Right atrium auricular region (tissue), 2 donors: ENCODE measurements around the gene NTNG2. TPM values are rescaled to one million over a fixed set of nuclear protein-coding genes. Genes with fewer than 3 reads are reported as not detected.
"Not testable (repeated sequence)": the region's sequence is repeated elsewhere in the genome, so short reads cannot be mapped to it uniquely, and the experiment has no call there.

Experiments used
- DNase-seq: peaks from one replicate; pipeline ENCODE4 v3.0.0-alpha.2; 2019; ENCODE audit warnings: low spot score
- H3K27ac ChIP-seq, 2 donors: fragments of 200-600 bp; sonication (generic); 1 replicate in 1 of 2; 2 replicates in 1 of 2; pipeline ENCODE4 v1.5.1; 2016 to 2019
- H3K27me3 ChIP-seq, 2 donors: fragments of 200-600 bp; sonication (generic); one replicate each; pipeline versions ENCODE4 v1.5.1 to v1.6.0; 2017 to 2019
- H3K36me3 ChIP-seq: fragments of 200-600 bp; sonication (generic); one replicate; pipeline ENCODE4 v1.5.1; 2016
- H3K4me1 ChIP-seq, 2 donors: fragments of 200-600 bp; sonication (generic); one replicate each; pipeline versions ENCODE4 v1.5.1 to v1.6.0; 2017 to 2019
- H3K4me3 ChIP-seq, 2 donors: fragments of 200-600 bp; sonication (generic); 1 replicate in 1 of 2; 2 replicates in 1 of 2; pipeline ENCODE4 v1.5.1; 2017 to 2019; ENCODE audit warnings: mild to moderate bottlenecking in 1 of 2, moderate library complexity in 1 of 2
- H3K9me3 ChIP-seq, 2 donors: fragments of 200-600 bp; sonication (generic); one replicate each; pipeline ENCODE4 v1.5.1; 2019
- total RNA-seq, 2 donors: library from RNA; depleted of rRNA; stranded (reverse); fragments of >200 nt; gene quantifications; one replicate each; pipeline ENCODE4 v1.1.0, GENCODE V29; 2016
- TF ChIP-seq, protein P1 (sequence below), 2 donors: fragments of 200-600 bp; sonication (generic); IDR thresholded peaks; one replicate each; pipeline ENCODE4 v1.5.1; 2019; ENCODE audit warnings: antibody characterized with exemption in 2 of 2

Gene NTNG2
- total RNA-seq, 2 donors from 2014 or later: 5.2 to 16.9 TPM

DNA sequence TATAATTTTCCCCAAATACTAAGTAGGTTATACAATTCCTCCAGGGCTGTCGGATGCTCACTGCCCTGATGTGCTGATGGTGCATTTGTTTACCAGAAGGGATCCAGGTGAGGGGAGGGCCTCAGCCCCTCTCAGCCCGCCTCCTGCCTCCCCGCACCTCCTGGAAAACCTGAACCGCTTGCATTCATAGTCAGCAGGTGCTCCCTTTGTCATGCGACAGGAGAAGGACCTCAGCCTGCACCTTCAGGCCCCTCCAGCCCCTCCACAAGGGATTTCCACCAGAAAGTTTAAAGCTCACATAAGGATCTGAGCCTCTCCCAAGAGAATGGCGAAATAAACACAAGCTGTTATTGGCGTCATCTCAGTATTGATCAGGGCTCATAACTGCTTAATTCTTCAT lies 36.5 kb upstream of the NTNG2 start:
- H3K27me3 ChIP-seq: no peaks in the 10 kb centered on the region

DNA sequence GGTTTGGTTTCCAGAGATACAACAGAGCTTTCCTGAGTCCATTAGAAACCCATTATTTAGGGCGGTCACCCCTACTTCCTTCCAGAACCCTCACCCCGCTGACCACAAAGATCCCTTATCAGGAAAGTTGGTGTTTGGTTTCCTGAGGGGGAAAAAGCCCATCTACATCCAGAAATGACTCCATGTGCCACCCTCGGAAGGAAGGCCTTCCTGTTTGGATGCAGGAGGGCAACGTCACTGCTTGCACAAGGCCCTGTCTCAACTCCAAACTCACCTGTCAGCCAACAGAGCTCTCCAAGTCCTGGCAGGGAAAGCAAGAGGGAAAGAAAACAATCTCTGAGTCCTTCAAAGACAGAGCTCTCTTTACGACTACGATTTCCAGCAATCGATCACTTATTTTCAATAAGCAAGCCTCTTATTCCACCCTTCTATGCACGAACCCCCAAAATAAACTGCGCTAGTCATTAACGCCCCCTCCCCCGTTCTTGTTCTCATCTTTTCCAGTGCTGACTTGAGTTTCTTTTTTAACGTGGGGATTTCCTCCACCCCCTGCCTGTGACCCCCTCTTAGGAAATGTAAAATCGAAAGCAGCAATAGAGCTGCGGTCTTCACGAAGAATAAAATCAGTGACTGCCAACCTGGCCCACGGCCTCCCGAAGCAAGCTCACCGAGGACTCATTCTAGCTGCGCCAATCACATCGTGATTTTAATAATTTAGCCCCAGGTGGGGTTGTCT lies 35.7 kb upstream of the NTNG2 start:
- Histone ChIP-seq H3K4me1 (no peaks in the 10 kb centered on the region), H3K36me3 (no peaks in the 10 kb centered on the region), H3K27me3 (no peaks in the 10 kb centered on the region), H3K4me3 (no peak overlapping the region), H3K9me3 (no peaks in the 10 kb centered on the region), H3K27ac (no peak overlapping the region)
- DNase-seq: no peak
- TF ChIP-seq, protein P1, sequence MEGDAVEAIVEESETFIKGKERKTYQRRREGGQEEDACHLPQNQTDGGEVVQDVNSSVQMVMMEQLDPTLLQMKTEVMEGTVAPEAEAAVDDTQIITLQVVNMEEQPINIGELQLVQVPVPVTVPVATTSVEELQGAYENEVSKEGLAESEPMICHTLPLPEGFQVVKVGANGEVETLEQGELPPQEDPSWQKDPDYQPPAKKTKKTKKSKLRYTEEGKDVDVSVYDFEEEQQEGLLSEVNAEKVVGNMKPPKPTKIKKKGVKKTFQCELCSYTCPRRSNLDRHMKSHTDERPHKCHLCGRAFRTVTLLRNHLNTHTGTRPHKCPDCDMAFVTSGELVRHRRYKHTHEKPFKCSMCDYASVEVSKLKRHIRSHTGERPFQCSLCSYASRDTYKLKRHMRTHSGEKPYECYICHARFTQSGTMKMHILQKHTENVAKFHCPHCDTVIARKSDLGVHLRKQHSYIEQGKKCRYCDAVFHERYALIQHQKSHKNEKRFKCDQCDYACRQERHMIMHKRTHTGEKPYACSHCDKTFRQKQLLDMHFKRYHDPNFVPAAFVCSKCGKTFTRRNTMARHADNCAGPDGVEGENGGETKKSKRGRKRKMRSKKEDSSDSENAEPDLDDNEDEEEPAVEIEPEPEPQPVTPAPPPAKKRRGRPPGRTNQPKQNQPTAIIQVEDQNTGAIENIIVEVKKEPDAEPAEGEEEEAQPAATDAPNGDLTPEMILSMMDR (IDR thresholded peaks at IDR 0.05): no peak

More for the DNA sequence above, 36.5 kb upstream of the NTNG2 start:
- no peaks in the 10 kb centered on the region for H3K9me3 ChIP-seq
- no peak overlapping the region for H3K4me3 ChIP-seq
- no peak overlapping the region for H3K27ac ChIP-seq
- no peaks in the 10 kb centered on the region for H3K4me1 ChIP-seq
- DNase-seq: no peak
- TF ChIP-seq, protein P1 (IDR thresholded peaks at IDR 0.05): no peak
- H3K36me3 ChIP-seq: no peaks in the 10 kb centered on the region

DNA sequence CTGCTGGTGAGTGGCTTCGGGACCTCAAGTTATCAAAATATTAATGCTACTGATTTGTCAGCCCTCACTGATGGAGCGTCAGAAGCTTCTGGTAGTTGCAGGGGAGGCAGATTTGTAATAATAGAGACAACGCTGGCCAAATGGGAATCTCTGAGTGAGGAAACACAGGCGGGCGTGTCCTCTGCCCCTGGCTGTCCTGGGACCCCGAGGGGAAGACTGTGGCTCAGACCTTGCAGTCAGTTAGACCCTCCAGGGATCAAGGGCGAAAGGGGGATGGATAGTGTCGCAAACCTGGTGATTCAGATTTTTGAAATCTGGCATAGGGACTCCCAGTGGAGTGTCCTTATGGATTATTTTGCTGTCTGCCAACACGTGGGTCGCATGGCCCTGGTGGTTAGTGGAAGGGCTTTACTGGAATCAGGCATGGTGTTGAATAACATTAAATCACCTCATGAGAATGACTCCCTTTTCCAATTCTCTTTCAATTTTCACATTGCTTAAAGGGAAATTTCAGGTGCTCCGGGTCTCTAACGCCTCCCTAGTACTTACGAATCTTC lies 35.1 kb upstream of the NTNG2 start:
- H3K9me3 ChIP-seq: no peaks in the 10 kb centered on the region
- H3K4me3 ChIP-seq: no peak overlapping the region
- TF ChIP-seq, protein P1 (IDR thresholded peaks at IDR 0.05): no peak
- H3K27ac ChIP-seq: no peak overlapping the region
- no peaks in the 10 kb centered on the region for H3K4me1 ChIP-seq
- DNase-seq: no peak
- H3K36me3 ChIP-seq: no peaks in the 10 kb centered on the region
- H3K27me3 ChIP-seq: no peaks in the 10 kb centered on the region

DNA sequence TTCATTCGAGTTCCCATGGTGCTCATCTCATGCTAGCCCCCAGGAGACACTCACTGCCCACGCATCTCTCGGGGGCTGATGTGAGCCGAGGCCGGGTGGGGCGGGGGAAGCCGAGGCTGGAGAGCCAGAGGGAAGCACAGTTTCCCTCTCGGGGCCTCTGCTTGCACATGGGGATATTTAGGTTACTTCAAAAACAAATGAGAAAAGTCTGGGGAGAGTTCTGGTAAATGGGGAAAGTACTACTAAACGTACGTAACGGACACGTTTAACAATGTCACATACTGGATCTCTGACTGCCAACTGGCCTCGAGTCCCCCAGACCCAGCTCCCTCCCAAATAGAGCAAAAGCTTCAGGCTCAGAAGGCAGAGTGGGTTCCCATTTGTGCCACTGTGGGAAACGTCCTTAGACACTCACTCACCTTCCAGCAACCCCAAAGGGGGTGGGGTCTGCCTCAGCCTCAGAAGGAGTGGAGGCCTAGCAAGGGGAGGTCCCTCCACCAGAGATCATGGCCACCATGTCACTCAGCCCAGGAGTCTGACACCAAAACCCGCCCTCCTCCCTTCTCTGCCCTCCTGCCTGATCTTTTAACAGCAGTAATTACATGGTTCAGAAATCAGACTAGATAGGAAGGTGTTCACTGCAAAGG lies 33.8 kb upstream of the NTNG2 start:
- TF ChIP-seq, protein P1 (IDR thresholded peaks at IDR 0.05): no peak
- no peak overlapping the region for H3K27ac ChIP-seq

DNA sequence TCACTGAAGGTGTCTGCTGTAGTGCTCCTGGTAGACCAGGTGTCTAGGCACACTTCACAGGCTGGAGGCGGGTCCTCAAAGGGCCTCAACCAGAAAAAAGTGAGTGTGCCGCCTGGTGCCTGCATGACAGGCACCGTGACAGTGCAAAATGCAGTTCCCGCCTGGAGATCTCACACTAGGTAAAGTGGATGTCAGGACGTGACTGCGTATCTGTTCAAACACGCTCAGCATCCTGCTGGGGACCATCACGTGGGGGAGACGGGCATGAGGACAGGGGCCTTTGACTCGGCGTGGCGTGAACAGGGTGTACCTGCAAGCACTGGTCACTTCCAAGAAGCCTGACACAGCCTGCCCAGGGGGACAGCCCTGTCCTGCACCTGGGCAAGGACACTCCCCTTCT lies 32.3 kb upstream of the NTNG2 start:
- Histone ChIP-seq H3K4me1 (no peaks in the 10 kb centered on the region), H3K27me3 (no peaks in the 10 kb centered on the region), H3K27ac (no peak overlapping the region), H3K36me3 (no peaks in the 10 kb centered on the region), H3K9me3 (no peaks in the 10 kb centered on the region), H3K4me3 (no peak overlapping the region)
- no peak for DNase-seq
- TF ChIP-seq, protein P1 (IDR thresholded peaks at IDR 0.05): no peak

More for the DNA sequence above, 33.8 kb upstream of the NTNG2 start:
- no peak overlapping the region for H3K4me3 ChIP-seq
- no peak for DNase-seq
- no peaks in the 10 kb centered on the region for H3K9me3 ChIP-seq
- no peaks in the 10 kb centered on the region for H3K4me1 ChIP-seq
- no peaks in the 10 kb centered on the region for H3K36me3 ChIP-seq
- H3K27me3 ChIP-seq: no peaks in the 10 kb centered on the region

DNA sequence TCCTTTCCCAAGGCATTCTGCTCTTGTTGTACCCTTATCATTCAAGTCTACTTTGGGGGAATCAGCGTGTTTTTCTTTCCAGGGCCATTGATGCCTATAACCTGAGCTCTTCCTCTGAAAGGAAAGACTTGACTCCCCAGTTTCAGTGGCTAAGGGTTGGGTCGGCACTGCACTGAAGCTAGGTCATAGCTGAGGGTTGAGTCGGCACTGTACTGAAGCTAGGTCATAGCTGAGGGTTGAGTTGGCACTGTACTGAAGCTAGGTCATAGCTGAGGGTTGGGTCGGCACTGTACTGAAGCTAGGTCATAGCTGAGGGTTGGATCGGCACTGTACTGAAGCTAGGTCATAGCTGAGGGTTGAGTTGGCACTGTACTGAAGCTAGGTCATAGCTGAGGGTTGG lies 27.8 kb upstream of the NTNG2 start:
- not testable (repeated sequence) for H3K27me3 ChIP-seq, H3K36me3 ChIP-seq, H3K9me3 ChIP-seq, H3K27ac ChIP-seq, DNase-seq, H3K4me1 ChIP-seq, H3K4me3 ChIP-seq
